Measurements from ENCODE around the gene CUX1. TPM values are rescaled to one million over a fixed set of nuclear protein-coding genes. Genes with fewer than 3 reads are reported as not detected.

The CUX1 gene
- total RNA-seq, 1 experiment from 2014 or later: 64.3 TPM

GRCh38 chr7:102039706-102040105, 222.3 kb downstream of the CUX1 start (continued):
- TF ChIP-seq HMGXB4 (CRISPR knock-in tag; IDR thresholded peaks at IDR 0.05) (no peak), CDX4 (CRISPR knock-in tag; IDR thresholded peaks at IDR 0.05; ENCODE audit: borderline replicate concordance) (no peak), ZNF512 (CRISPR knock-in tag; IDR thresholded peaks at IDR 0.05; ENCODE audit: borderline replicate concordance) (no peak), PRDM15 (CRISPR knock-in tag; IDR thresholded peaks at IDR 0.05) (no peak)

GRCh38 chr7:102040569-102040968, 223.1 kb downstream of the CUX1 start:
- DNase-seq (ENCODE audit: low spot score): no peak
- Mint-ChIP-seq H3K27ac (no peak overlapping the region), H3K9me3 (no peaks in the 10 kb centered on the region), H3K4me1 (0 out of 2 replicates have a peak, but pooled peaks cover 2% of the 10 kb centered on the region), H3K4me3 (no peak overlapping the region), H3K36me3 (no peaks in the 10 kb centered on the region; the same call in 1 of the 2 replicates), H3K27me3 (ENCODE audit: low read depth) (no peaks in the 10 kb centered on the region)
- ChIA-PET POLR2A (no interaction called here), CTCF (interaction anchor here (0.7 kb wide), 1 partner anchor 129 kb away, joined by 4 read pairs; no protein-coding TSS in a partner anchor)
- no peak for ATAC-seq
- TF ChIP-seq IRF2 (CRISPR knock-in tag; IDR thresholded peaks at IDR 0.05; ENCODE audit: borderline replicate concordance, low read depth) (no peak), HMGXB4 (CRISPR knock-in tag; IDR thresholded peaks at IDR 0.05) (no peak), JAZF1 (CRISPR knock-in tag; IDR thresholded peaks at IDR 0.05) (no peak), ZNF423 (CRISPR knock-in tag; IDR thresholded peaks at IDR 0.05) (no peak), SOX15 (CRISPR knock-in tag; IDR thresholded peaks at IDR 0.05) (no peak), TEAD4 (CRISPR knock-in tag; IDR thresholded peaks at IDR 0.05) (no peak), AR (CRISPR knock-in tag; IDR thresholded peaks at IDR 0.05) (no peak), ZNF416 (CRISPR knock-in tag; IDR thresholded peaks at IDR 0.05) (no peak)
- TF ChIP-seq, protein P1, sequence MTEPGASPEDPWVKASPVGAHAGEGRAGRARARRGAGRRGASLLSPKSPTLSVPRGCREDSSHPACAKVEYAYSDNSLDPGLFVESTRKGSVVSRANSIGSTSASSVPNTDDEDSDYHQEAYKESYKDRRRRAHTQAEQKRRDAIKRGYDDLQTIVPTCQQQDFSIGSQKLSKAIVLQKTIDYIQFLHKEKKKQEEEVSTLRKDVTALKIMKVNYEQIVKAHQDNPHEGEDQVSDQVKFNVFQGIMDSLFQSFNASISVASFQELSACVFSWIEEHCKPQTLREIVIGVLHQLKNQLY (CRISPR knock-in tag; IDR thresholded peaks at IDR 0.05): no peak
